ENCODE data around the gene TKFC.

GRCh38 chr11:61340979-61341378, 8.0 kb downstream of the TKFC start:
- TF ChIP-seq CTCF (conservative IDR thresholded peaks at IDR 0.05; ENCODE audit: low read length) (no peak), EZH2phosphoT487 (IDR thresholded peaks at IDR 0.05; ENCODE audit: borderline replicate concordance) (no peak)

All from Loucy (cell line).